Measurements from ENCODE around the gene URI1.

DNA sequence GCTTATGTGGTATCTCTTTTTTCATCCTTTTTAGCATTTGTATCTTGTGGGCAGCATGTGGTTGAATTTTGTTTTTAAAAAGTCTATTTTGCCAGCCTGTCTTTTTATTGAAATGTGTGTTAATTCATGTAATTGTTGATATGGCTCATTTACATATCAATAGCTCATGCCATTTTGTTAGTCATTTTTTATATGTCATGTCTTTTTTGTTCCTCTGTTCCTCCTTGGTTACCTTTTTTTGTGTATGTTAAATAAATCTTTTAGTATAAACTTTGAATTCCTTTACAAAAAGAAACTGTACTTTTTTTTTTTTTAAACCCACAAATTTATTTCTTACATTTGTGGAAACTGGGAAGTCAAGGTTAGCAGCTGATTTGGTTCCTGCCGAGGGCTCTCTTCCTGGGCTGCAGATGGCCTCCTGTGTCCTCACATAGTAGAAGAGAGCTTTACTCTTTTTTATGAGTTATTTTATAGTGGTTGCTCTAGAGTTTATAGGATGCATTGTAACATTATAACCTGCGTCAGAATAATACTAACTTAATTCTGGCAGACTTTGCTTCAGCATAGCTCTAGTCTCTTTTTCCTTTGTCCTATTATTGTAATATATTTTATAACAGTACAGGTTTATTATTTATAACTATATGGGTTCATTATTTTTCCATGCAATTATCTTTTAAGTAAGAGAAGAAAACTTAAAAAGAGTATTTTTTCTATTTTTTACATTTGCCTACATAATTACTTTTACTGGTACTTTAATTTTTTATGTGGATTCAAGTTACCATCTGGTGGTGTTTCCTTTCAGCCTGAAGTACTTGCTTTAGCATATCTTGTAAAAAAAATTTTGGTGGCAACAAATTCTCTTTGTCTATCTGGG is 86.3 kb downstream of the URI1 start:
- TF ChIP-seq, protein P1, sequence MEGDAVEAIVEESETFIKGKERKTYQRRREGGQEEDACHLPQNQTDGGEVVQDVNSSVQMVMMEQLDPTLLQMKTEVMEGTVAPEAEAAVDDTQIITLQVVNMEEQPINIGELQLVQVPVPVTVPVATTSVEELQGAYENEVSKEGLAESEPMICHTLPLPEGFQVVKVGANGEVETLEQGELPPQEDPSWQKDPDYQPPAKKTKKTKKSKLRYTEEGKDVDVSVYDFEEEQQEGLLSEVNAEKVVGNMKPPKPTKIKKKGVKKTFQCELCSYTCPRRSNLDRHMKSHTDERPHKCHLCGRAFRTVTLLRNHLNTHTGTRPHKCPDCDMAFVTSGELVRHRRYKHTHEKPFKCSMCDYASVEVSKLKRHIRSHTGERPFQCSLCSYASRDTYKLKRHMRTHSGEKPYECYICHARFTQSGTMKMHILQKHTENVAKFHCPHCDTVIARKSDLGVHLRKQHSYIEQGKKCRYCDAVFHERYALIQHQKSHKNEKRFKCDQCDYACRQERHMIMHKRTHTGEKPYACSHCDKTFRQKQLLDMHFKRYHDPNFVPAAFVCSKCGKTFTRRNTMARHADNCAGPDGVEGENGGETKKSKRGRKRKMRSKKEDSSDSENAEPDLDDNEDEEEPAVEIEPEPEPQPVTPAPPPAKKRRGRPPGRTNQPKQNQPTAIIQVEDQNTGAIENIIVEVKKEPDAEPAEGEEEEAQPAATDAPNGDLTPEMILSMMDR (IDR thresholded peaks at IDR 0.05) = no peak
- TF ChIP-seq POLR2A (IDR thresholded peaks at IDR 0.05) = no peak
